Activated T-helper 1 cell treated with Interleukin-2 at 50 U/mL for 16 hours (primary cell): ENCODE results near the gene STH.

Experiments used
- DNase-seq: peaks from one replicate; pipeline ENCODE4 v3.0.0-alpha.2; 2020; ENCODE audit warnings: low read depth

Gene STH

GRCh38 chr17:45968732-45969131 is 30.3 kb upstream of the STH start:
- no peak for DNase-seq

- DNase-seq, result no peak
These were observed 29.3 kb upstream of the STH start for GRCh38 chr17:45969726-45970125.

DNA sequence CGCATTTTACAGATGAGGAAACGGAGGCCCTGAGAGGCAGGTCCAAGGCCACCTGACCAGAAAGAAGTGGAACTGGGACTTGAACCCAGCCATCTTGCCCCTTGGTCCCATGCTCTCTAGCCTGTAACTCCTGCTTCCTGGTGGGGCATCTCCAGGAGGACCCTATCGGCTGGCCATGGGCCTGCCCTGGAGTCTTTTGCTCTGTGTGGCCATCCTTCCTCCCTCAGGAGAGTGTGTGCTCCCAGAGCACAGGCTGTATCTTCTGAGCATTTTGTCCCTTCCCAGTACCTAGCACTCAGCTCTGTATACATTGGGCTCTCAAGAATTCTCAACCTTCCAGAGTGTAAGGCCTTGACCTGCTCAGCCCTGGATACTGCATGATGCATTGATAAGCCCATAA is 28.4 kb upstream of the STH start:
- DNase-seq, result no peak

- DNase-seq, result no peak
These were observed 27.3 kb upstream of the STH start for GRCh38 chr17:45971698-45972141.

- DNase-seq, result no peak
These were observed 26.5 kb upstream of the STH start for GRCh38 chr17:45972531-45972930.

DNA sequence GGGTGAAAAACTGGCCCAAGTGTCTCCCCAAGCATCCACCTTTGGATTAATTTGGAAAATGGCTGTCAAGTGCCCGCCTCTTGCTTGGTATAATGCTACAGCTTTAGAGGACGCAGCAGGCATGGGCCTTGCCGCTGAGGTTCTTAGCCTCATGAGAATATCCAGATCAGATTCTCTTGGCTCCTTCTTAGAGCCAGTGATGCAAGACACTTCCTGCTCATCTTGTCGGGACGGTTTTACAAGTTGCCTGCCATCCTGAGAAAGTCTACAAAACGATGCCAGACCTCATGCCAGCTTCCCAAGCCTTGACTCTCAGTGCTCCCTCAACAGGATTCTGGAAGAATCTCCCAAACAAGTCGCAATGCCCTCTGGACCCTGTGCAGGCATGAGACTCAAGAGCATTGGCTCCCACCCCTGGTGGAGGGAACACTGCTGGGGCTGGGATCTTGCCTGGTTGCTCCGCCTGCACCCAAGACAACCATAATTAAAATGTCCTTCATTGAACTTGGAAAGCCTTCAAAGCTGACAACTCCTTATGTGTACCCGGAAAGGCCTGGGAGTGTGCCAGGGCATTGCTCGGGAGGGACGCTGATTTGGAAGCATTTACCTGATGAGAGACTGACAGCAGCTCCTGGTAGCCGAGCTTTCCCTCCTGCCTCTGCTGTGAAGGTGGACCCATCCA is 25.8 kb upstream of the STH start:
- DNase-seq, result no peak

DNA sequence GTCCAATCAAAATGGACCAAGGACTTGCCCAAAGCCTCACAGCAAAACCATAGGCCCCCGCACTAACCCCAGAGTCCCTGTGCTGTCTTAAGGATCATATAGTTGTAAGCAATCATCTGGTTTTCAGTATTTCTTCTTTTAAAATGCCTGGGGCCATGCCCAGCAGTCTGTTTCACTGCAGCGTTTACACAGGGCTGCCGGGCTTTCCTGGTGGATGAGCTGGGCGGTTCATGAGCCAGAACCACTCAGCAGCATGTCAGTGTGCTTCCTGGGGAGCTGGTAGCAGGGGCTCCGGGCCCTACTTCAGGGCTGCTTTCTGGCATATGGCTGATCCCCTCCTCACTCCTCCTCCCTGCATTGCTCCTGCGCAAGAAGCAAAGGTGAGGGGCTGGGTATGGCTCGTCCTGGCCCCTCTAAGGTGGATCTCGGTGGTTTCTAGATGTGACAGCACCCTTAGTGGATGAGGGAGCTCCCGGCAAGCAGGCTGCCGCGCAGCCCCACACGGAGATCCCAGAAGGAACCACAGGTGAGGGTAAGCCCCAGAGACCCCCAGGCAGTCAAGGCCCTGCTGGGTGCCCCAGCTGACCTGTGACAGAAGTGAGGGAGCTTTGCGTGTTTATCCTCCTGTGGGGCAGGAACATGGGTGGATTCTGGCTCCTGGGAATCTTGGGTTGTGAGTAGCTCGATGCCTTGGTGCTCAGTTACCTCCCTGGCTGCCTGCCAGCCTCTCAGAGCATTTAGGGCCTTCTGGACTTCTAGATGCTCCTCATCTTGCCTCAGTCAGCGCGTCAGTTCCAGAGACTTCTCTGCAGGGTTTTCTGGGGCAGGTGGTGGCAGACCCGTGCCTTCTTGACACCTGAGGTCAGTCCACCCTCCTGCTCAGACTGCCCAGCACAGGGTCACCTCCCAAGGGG is 24.8 kb upstream of the STH start:
- DNase-seq, result no peak

DNA sequence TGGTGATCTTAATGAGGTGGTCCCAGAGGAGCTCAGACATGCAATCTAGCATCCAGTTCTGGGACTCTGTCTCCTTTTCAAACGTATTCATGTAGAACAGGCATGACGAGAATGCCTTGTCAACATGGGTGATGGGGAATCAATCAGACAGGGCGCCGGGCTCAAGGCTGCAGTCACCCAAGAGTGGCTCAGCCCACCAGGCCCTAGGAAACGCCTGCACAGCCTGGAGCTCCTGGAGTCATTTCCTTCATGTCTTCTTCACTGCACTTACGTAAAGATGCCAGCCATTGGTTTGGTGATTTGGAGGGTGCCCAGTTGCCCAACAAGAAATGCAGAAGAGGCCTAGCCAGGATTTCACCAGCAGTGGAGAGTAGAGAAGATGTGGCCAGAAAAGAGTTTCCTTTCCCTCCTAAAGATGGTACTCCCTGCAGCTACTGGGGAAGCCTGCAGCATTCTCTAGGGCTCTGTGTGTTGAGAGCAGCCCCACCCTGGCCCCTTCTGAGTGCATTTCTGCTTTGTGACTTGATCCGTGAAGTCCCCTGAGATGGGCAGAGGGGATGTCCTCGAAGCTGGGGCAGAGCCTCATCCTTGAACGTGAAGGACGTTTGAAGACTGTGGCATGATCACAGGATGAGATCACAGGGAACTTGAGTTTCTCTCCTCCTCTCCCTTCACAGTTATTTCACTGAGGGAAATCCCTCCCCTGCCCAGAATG is 24.0 kb upstream of the STH start:
- DNase-seq, result no peak

DNA sequence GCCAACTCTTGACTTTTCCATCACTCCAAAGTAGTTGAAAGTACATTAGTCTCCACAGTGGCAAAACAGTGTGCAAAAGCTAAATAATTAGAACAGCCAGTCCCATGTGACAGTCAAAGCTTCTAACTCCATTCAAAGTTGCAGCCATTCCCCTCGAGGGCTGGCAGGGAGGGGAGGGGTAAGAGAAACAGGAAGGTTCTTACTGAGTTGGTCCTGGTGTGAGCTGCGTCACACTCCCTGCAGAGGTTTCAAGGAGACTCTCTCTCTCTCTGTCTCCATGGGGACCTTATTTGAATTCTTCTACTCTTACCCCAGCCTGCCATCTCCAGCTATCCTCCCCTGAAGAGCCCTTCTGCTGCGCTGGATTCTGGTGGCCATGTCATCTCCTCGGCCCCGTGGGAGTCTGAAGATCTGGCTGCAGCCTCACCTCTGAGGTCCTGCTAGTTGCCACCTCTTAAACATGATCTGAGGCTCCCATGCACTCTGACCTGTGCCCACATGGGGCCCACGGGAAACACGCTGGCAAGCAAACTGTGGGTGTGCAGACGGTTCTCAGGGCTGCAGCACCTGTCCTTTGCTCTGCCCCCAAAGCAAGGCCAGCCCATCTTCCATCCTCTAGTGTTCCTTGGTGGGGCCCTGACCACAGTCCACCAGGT is 23.3 kb upstream of the STH start:
- DNase-seq, result no peak

DNA sequence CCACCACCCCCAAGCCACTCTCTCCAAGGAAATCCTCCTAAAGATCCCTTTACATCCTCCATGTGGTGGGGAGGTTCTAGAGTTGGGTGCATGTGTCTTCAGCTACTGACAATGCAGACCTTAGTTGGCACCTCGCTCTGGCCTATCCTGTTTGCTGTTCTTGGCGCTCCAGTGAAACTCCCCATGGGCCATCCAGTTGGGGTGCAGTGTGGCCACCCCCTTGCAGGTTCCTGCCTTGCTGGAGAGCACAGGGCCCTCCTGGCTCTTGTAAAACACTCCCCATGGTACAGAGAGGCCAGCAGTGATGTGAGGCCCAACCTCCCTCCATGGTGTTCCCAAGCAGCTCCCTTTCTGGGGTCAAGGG is 22.7 kb upstream of the STH start:
- no peak for DNase-seq

DNA sequence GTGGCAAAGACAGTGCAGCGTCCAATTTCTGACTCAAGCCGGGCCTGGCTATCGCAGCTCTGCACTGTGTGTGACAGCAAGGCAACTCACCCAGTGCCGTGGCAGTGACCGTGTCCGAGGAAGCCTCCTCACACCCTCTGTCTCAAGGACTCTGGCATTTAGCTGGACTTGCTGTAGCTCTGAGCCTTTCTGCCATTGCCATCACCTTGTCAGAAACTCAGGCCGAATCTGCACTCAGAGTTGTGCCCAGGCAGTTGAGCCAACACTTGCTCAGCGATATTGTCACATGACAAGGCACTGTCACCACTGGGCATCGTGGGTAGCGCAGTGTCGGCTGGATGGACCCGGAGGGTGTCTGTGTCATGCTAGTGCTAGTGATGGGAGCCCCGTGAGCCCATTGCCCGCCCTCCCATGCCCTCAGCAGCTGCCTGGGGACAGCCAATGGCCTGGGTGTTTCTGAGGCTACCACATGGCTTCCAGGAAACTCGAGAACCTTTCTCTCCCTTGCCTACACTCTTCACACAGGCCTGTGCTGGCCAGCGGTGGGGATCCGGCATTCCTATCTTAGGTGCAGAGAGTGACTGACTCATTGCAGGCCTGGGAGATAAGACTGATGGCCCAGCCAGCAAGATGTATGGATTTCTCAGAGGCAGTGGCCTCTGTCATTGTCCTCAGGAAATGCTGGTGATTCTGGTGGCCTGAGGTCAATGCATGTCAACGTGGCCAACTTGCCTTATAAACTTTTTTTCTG is 22.1 kb upstream of the STH start:
- DNase-seq, result no peak

GRCh38 chr17:45977506-45977824 is 21.6 kb upstream of the STH start:
- DNase-seq, result no peak

DNA sequence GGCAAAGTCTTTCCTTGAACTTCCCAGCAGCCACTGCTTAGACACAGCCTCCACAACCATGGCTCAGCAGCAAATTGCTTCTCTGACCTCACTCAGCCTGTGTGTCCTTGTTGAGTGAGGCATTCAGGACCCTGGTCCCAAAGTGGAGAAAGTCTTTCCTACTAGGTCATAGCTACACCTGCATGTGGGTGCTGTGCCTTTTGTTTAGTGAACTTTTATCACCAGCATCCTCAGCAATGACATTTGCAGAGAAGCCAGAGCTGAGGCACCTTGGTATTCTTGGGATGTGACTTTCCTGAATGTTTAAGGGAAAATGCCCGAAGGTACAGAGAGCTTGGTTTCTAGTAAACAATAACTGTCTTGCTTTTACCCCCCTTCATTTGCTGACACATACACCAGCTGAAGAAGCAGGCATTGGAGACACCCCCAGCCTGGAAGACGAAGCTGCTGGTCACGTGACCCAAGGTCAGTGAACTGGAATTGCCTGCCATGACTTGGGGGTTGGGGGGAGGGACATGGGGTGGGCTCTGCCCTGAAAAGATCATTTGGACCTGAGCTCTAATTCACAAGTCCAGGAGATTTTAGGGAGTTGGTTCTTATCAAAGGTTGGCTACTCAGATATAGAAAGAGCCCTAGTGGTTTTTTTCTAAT is 20.9 kb upstream of the STH start:
- DNase-seq, result no peak

DNA sequence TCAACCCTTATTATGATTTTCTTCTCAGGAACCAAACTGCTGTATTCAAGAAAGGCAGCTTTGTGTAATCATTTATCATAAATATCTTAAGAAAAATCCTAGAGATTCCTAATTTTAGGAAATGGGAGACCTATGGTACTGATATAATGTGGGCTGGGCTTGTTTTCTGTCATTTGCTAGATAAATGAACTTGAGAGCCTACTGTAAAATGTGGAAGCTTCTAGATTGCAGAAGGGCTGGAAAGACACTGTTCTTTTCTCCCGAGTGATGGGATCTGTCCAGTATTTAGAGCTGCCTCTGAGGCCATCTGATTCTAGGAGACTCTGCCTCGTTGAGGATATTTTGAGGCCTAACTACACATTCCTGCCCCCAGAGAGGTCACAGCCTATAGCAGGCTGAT is 19.9 kb upstream of the STH start:
- DNase-seq, result no peak

- DNase-seq, result no peak
These were observed 18.2 kb upstream of the STH start for GRCh38 chr17:45980855-45981254.

- no peak for DNase-seq
These were observed 17.7 kb upstream of the STH start for GRCh38 chr17:45981306-45981705.

- no peak for DNase-seq
These were observed 16.0 kb upstream of the STH start for GRCh38 chr17:45982791-45983613.

GRCh38 chr17:45983614-45984310 is 15.3 kb upstream of the STH start:
- no peak for DNase-seq

DNA sequence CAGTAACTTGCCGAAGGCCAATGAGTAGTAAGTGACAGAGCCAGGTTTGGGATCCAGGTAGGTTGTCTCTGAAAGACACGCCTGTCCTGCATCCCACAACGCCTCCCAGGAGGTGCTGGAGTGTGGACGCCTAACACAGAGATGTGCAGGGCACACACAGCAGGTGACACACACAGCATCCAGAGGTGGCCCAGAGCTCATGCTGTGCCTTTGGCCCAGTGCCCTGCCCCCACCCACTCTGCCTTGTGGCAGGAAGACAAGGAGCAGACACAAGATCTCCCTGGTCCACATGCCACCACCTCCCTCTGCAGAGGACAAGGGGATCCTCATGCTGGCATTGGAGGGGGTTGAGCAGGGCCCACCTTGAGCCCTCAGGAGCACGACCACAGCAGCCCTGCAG is 14.7 kb upstream of the STH start:
- DNase-seq, result no peak

DNA sequence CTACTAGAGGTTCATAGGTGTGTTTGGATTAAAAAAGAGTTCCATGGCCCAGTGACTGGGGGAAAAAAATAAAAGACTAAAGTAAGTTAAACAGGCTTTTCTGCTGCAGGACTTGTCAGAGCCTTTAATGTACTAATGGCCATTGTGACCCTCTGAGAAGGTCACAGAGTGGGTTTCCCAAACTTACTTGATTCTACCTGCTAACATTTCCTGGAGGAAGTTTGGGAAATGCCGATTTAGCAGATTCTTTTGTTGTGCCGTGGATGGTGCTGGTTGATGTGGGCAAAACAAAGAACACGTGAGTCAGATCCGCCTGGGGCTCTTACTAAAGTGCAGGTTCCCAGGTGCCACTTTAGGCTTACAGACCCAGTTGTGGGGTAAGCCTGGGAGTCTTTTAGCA is 13.6 kb upstream of the STH start:
- no peak for DNase-seq
